ENCODE data around the gene PYGM.

- no peak for TF ChIP-seq CTCF (conservative IDR thresholded peaks at IDR 0.05)
- no peak for TF ChIP-seq ZFX (IDR thresholded peaks at IDR 0.05)
These were observed 26.5 kb upstream of the PYGM start for GRCh38 chr11:64786308-64786707.
